HEK293 (cell line): Measurements from ENCODE around the gene AP2M1.

Experiments
- CTCF ChIA-PET: fragments of 350-600 bp; formaldehyde crosslinking; extraction: SDS; loops from one replicate; lab custom pipeline; 2021; ENCODE audit warnings: antibody characterized with exemption; lab: Yijun Ruan, JAX
- POLR2A ChIA-PET: fragments of 300-600 bp; formaldehyde crosslinking; extraction: SDS; loops from one replicate; lab custom pipeline; 2020; ENCODE audit warnings: antibody characterized with exemption, inconsistent platforms; lab: Yijun Ruan, JAX
- H3K27ac ChIP-seq: fragments of 200-500 bp; sonication (Bioruptor generic); 2 replicates; pipeline ENCODE4 v1.5.1; 2014; ENCODE audit warnings: low read depth, low read length, control low read depth, inconsistent platforms; ENCODE audit errors: extremely low read depth
- H3K36me3 ChIP-seq, 2 experiments: fragments of 200-500 bp in 1 of 2; sonication (Bioruptor generic) in 1 of 2; 1 replicate in 1 of 2; 2 replicates in 1 of 2; pipeline ENCODE4 v1.5.1; 2014 to 2017; ENCODE audit warnings: inconsistent platforms in 2 of 2, low read length in 2 of 2; ENCODE audit not compliant: control insufficient read depth in 2 of 2, insufficient read depth in 1 of 2
- H3K4me1 ChIP-seq: fragments of 200-500 bp; sonication (Bioruptor generic); 2 replicates; pipeline ENCODE4 v1.5.1; 2014; ENCODE audit warnings: mild to moderate bottlenecking, low read length, inconsistent platforms; ENCODE audit not compliant: control insufficient read depth, insufficient read depth
- H3K4me3 ChIP-seq: 2 replicates; pipeline ENCODE4 v1.5.1; 2011; ENCODE audit warnings: low read depth, mild to moderate bottlenecking, control low read depth, low read length, moderate library complexity
- H3K9me3 ChIP-seq: fragments of 200-500 bp; sonication (Bioruptor generic); 2 replicates; pipeline ENCODE4 v1.5.1; 2014; ENCODE audit warnings: low read depth, low read length, inconsistent platforms; ENCODE audit not compliant: control insufficient read depth, insufficient read depth
- EGR2 ChIP-seq: fragments of 450-650 bp; formaldehyde crosslinking; IDR thresholded peaks from 2 replicates; pipeline ENCODE4 v1.5.1; 2016; ENCODE audit warnings: low read depth, missing biosample characterization, missing genetic modification characterization
- GLIS2 ChIP-seq: fragments of 450-650 bp; formaldehyde crosslinking; IDR thresholded peaks from 2 replicates; pipeline ENCODE4 v1.5.1; 2016; ENCODE audit warnings: missing biosample characterization, missing genetic modification characterization
- INSM2 ChIP-seq: fragments of 450-650 bp; formaldehyde crosslinking; IDR thresholded peaks from 2 replicates; pipeline ENCODE4 v1.5.1; 2016; ENCODE audit warnings: missing biosample characterization, missing genetic modification characterization
- KLF9 ChIP-seq: fragments of 450-650 bp; formaldehyde crosslinking; IDR thresholded peaks from 2 replicates; pipeline ENCODE4 v1.5.1; 2016; ENCODE audit warnings: missing biosample characterization, missing genetic modification characterization, low read depth
- SP3 ChIP-seq: fragments of 450-650 bp; formaldehyde crosslinking; IDR thresholded peaks from 2 replicates; pipeline ENCODE4 v1.5.1; 2016; ENCODE audit warnings: missing biosample characterization, missing genetic modification characterization
- SP7 ChIP-seq: fragments of 450-650 bp; formaldehyde crosslinking; IDR thresholded peaks from 2 replicates; pipeline ENCODE4 v1.5.1; 2016; ENCODE audit warnings: missing biosample characterization, missing genetic modification characterization
- ZBTB20 ChIP-seq: fragments of 450-650 bp; formaldehyde crosslinking; IDR thresholded peaks from 2 replicates; pipeline ENCODE4 v1.5.1; 2016; ENCODE audit warnings: missing biosample characterization, missing genetic modification characterization
- ZBTB48 ChIP-seq: fragments of 450-650 bp; formaldehyde crosslinking; IDR thresholded peaks from 2 replicates; pipeline ENCODE4 v1.5.1; 2016; ENCODE audit warnings: missing biosample characterization, missing genetic modification characterization
- ZBTB7A ChIP-seq: fragments of 450-650 bp; formaldehyde crosslinking; IDR thresholded peaks from 2 replicates; pipeline ENCODE4 v1.5.1; 2016; ENCODE audit warnings: low read depth, missing biosample characterization, missing genetic modification characterization
- ZEB2 ChIP-seq: fragments of 450-650 bp; formaldehyde crosslinking; IDR thresholded peaks from 2 replicates; pipeline ENCODE4 v1.5.1; 2016; ENCODE audit warnings: missing biosample characterization, missing genetic modification characterization
- ZFHX2 ChIP-seq: fragments of 450-650 bp; formaldehyde crosslinking; conservative IDR thresholded peaks from 2 replicates; pipeline ENCODE4 v1.5.1; 2016; ENCODE audit warnings: missing biosample characterization, missing genetic modification characterization
- ZIC2 ChIP-seq: fragments of 450-650 bp; formaldehyde crosslinking; IDR thresholded peaks from 2 replicates; pipeline ENCODE4 v1.5.1; 2016; ENCODE audit warnings: missing biosample characterization, missing genetic modification characterization
- ZNF133 ChIP-seq: fragments of 450-650 bp; formaldehyde crosslinking; IDR thresholded peaks from 2 replicates; pipeline ENCODE4 v1.5.1; 2016; ENCODE audit warnings: missing biosample characterization, missing genetic modification characterization
- ZNF157 ChIP-seq: fragments of 450-650 bp; formaldehyde crosslinking; IDR thresholded peaks from 2 replicates; pipeline ENCODE4 v1.5.1; 2016; ENCODE audit warnings: missing biosample characterization, missing genetic modification characterization
- ZNF292 ChIP-seq: fragments of 450-650 bp; formaldehyde crosslinking; IDR thresholded peaks from 2 replicates; pipeline ENCODE4 v1.5.1; 2016; ENCODE audit warnings: low read depth, missing biosample characterization, missing genetic modification characterization, borderline replicate concordance
- ZNF335 ChIP-seq: fragments of 450-650 bp; formaldehyde crosslinking; conservative IDR thresholded peaks from 2 replicates; pipeline ENCODE4 v1.5.1; 2016; ENCODE audit warnings: missing biosample characterization, missing genetic modification characterization
- ZNF426 ChIP-seq: fragments of 450-650 bp; formaldehyde crosslinking; IDR thresholded peaks from 2 replicates; pipeline ENCODE4 v1.5.1; 2017; ENCODE audit warnings: missing biosample characterization, missing genetic modification characterization, mild to moderate bottlenecking, inconsistent platforms, moderate library complexity
- ZNF549 ChIP-seq: fragments of 450-650 bp; IDR thresholded peaks from 2 replicates; pipeline ENCODE4 v1.5.1; 2018; ENCODE audit warnings: missing biosample characterization, missing genetic modification characterization, mild to moderate bottlenecking, inconsistent platforms, moderate library complexity
- ZNF660 ChIP-seq: fragments of 450-650 bp; IDR thresholded peaks from 2 replicates; pipeline ENCODE4 v1.5.1; 2018; ENCODE audit warnings: missing biosample characterization, mild to moderate bottlenecking, missing genetic modification characterization
- ZNF76 ChIP-seq: fragments of 450-650 bp; formaldehyde crosslinking; IDR thresholded peaks from 2 replicates; pipeline ENCODE4; 2016; ENCODE audit warnings: low read depth, missing biosample characterization, missing genetic modification characterization, borderline replicate concordance
- ZNF785 ChIP-seq: fragments of 450-650 bp; formaldehyde crosslinking; IDR thresholded peaks from 2 replicates; pipeline ENCODE4 v1.5.1; 2016; ENCODE audit warnings: missing biosample characterization, missing genetic modification characterization
- ZSCAN16 ChIP-seq: fragments of 450-650 bp; formaldehyde crosslinking; IDR thresholded peaks from 2 replicates; pipeline ENCODE4 v1.5.1; 2016; ENCODE audit warnings: missing biosample characterization, missing genetic modification characterization
- ZSCAN30 ChIP-seq: fragments of 450-650 bp; IDR thresholded peaks from 2 replicates; pipeline ENCODE4 v1.5.1; 2018; ENCODE audit warnings: missing biosample characterization, mild to moderate bottlenecking, missing genetic modification characterization, moderate library complexity
- ZXDB ChIP-seq: fragments of 450-650 bp; formaldehyde crosslinking; IDR thresholded peaks from 2 replicates; pipeline ENCODE4 v1.5.1; 2016; ENCODE audit warnings: missing biosample characterization, missing genetic modification characterization
- TF ChIP-seq, protein P1 (sequence below): fragments of 450-650 bp; IDR thresholded peaks from 2 replicates; pipeline ENCODE4 v1.5.1; 2018; ENCODE audit warnings: missing biosample characterization, mild to moderate bottlenecking, missing genetic modification characterization
- TF ChIP-seq, protein P2 (sequence below): fragments of 450-650 bp; formaldehyde crosslinking; optimal IDR thresholded peaks from 2 replicates; pipeline ENCODE3; 2016; ENCODE audit warnings: missing biosample characterization, mild to moderate bottlenecking, missing genetic modification characterization
- TF ChIP-seq, protein P3 (sequence below): fragments of 450-650 bp; formaldehyde crosslinking; IDR thresholded peaks from 2 replicates; pipeline ENCODE4 v1.5.1; 2016; ENCODE audit warnings: missing biosample characterization, missing genetic modification characterization
- TF ChIP-seq, protein P4 (sequence below): fragments of 450-650 bp; formaldehyde crosslinking; IDR thresholded peaks from 2 replicates; pipeline ENCODE4 v1.5.1; 2016; ENCODE audit warnings: missing biosample characterization, missing genetic modification characterization

AP2M1 gene

GRCh38 chr3:184174646-184175492 lies at the start of gene AP2M1:
TSS of gene AP2M1 (plus strand) at chr3:184174855. CDS start at chr3:184176994, 2,139 bp downstream.
- ChIA-PET POLR2A (interaction anchor here (0.6 to 2.8 kb wide), 7 partner anchors 9 to 309 kb away, joined by 5 to 15 read pairs (median 6); partner anchors contain the start of genes ABCF3, DVL3 and EIF2B5), CTCF (interaction anchor here (0.6 to 1.9 kb wide), 2 partner anchors 53 to 156 kb away, joined by 5 to 7 read pairs; no protein-coding TSS in a partner anchor)
- Histone ChIP-seq H3K4me3 (peak within 1 kb of the TSS; percentile 96), H3K4me1 (peaks cover 3% of the 10 kb centered on the region; the same call in 1 of the 2 replicates), H3K9me3 (no peaks in the 10 kb centered on the region), H3K27ac (peak within 1 kb of the TSS; percentile 78), H3K36me3 (peaks cover 4 to 62% of the 10 kb centered on the region in 2 experiments; a peak in 2 of 3 replicates)
- TF ChIP-seq ZSCAN30 (tag by site-specific recombination), result 0 out of 2 replicates have a peak, but pooled peaks have one; percentile 25
- TF ChIP-seq ZNF133, result no peak
- TF ChIP-seq SP7, result peak; percentile 55; the same call in 1 of the 2 replicates
- TF ChIP-seq ZNF292, result no peak
- TF ChIP-seq, protein P1, sequence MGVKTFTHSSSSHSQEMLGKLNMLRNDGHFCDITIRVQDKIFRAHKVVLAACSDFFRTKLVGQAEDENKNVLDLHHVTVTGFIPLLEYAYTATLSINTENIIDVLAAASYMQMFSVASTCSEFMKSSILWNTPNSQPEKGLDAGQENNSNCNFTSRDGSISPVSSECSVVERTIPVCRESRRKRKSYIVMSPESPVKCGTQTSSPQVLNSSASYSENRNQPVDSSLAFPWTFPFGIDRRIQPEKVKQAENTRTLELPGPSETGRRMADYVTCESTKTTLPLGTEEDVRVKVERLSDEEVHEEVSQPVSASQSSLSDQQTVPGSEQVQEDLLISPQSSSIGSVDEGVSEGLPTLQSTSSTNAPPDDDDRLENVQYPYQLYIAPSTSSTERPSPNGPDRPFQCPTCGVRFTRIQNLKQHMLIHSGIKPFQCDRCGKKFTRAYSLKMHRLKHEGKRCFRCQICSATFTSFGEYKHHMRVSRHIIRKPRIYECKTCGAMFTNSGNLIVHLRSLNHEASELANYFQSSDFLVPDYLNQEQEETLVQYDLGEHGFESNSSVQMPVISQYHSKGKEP, result peak; percentile 65; the same call in 1 of the 2 replicates
- TF ChIP-seq ZIC2 (tag by site-specific recombination), result peak; percentile 79
- no peak for TF ChIP-seq ZNF426 (tag by site-specific recombination)
- peak; percentile 74 for TF ChIP-seq KLF9 (tag by site-specific recombination)
- TF ChIP-seq, protein P2, sequence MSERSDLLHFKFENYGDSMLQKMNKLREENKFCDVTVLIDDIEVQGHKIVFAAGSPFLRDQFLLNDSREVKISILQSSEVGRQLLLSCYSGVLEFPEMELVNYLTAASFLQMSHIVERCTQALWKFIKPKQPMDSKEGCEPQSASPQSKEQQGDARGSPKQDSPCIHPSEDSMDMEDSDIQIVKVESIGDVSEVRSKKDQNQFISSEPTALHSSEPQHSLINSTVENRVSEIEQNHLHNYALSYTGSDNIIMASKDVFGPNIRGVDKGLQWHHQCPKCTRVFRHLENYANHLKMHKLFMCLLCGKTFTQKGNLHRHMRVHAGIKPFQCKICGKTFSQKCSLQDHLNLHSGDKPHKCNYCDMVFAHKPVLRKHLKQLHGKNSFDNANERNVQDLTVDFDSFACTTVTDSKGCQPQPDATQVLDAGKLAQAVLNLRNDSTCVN, result peak; percentile 72
- TF ChIP-seq ZNF549 (tag by site-specific recombination), result no peak
- peak; percentile 83 for TF ChIP-seq INSM2 (tag by site-specific recombination)
- TF ChIP-seq ZEB2, result peak; percentile 44; the same call in 1 of the 2 replicates
- TF ChIP-seq, protein P3, sequence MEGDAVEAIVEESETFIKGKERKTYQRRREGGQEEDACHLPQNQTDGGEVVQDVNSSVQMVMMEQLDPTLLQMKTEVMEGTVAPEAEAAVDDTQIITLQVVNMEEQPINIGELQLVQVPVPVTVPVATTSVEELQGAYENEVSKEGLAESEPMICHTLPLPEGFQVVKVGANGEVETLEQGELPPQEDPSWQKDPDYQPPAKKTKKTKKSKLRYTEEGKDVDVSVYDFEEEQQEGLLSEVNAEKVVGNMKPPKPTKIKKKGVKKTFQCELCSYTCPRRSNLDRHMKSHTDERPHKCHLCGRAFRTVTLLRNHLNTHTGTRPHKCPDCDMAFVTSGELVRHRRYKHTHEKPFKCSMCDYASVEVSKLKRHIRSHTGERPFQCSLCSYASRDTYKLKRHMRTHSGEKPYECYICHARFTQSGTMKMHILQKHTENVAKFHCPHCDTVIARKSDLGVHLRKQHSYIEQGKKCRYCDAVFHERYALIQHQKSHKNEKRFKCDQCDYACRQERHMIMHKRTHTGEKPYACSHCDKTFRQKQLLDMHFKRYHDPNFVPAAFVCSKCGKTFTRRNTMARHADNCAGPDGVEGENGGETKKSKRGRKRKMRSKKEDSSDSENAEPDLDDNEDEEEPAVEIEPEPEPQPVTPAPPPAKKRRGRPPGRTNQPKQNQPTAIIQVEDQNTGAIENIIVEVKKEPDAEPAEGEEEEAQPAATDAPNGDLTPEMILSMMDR (tag by site-specific recombination), result peak; percentile 74
- TF ChIP-seq SP3 (tag by site-specific recombination), result peak; percentile 97
- peak; percentile 96 for TF ChIP-seq ZNF76 (tag by site-specific recombination)
- TF ChIP-seq ZNF785 (tag by site-specific recombination), result no peak
- peak; percentile 39; the same call in 1 of the 2 replicates for TF ChIP-seq ZBTB7A
- TF ChIP-seq ZFHX2 (tag by site-specific recombination), result peak; percentile 88
- TF ChIP-seq ZNF660 (tag by site-specific recombination), result peak; percentile 63
- TF ChIP-seq ZXDB (tag by site-specific recombination), result peak; percentile 96
- TF ChIP-seq ZBTB48, result no peak
- peak; percentile 83 for TF ChIP-seq GLIS2 (tag by site-specific recombination)
- no peak for TF ChIP-seq ZNF157
- TF ChIP-seq, protein P4, sequence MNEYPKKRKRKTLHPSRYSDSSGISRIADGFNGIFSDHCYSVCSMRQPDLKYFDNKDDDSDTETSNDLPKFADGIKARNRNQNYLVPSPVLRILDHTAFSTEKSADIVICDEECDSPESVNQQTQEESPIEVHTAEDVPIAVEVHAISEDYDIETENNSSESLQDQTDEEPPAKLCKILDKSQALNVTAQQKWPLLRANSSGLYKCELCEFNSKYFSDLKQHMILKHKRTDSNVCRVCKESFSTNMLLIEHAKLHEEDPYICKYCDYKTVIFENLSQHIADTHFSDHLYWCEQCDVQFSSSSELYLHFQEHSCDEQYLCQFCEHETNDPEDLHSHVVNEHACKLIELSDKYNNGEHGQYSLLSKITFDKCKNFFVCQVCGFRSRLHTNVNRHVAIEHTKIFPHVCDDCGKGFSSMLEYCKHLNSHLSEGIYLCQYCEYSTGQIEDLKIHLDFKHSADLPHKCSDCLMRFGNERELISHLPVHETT (tag by site-specific recombination), result no peak
- peak; percentile 78; the same call in 1 of the 2 replicates for TF ChIP-seq ZNF335
- peak; percentile 96 for TF ChIP-seq ZBTB20
- TF ChIP-seq EGR2, result peak; percentile 66
- TF ChIP-seq ZSCAN16 (tag by site-specific recombination), result no peak
